HCT116 (cell line): ENCODE data around the gene COL21A1. TPM values are rescaled to one million over a fixed set of nuclear protein-coding genes. Genes with fewer than 3 reads are reported as not detected.

Experiments
- ATAC-seq: fragments of 200-7000 bp; cut with Tn5 transposase; 2 replicates; pipeline ENCODE4 v1.9.1; 2020; ENCODE audit warnings: mild to moderate bottlenecking, moderate library complexity
- BruUV-seq: library from RNA; stranded (reverse); fragments of 400-500 nt; replicated peaks from 2 replicates; lab custom pipeline; 2021; lab: Mats Ljungman, UMichigan
- CTCF ChIA-PET: fragments of 300-600 bp; sonication (Branson Sonifier 250); formaldehyde crosslinking; loops from one replicate; lab custom pipeline; 2021; ENCODE audit warnings: antibody characterized with exemption; lab: Charles Lee
- POLR2A ChIA-PET: fragments of 300-600, 350-600 bp; sonication (Branson Sonifier 250); formaldehyde crosslinking; loops from one replicate; lab custom pipeline; 2021; ENCODE audit warnings: antibody characterized with exemption; lab: Charles Lee
- RAD21 ChIA-PET, 2 experiments: fragments of 300-600 bp; sonication (Branson Sonifier 250); formaldehyde crosslinking; loops; one replicate each; lab custom pipeline; 2023; ENCODE audit warnings: low total read pairs in 2 of 2; ENCODE audit not compliant: uncharacterized antibody in 2 of 2, unreplicated experiment in 2 of 2, low non-redundant PET in 1 of 2; lab: Charles Lee
- DNase-seq: peaks from one replicate; pipeline ENCODE4 v3.0.0-alpha.2; 2010; ENCODE audit warnings: low read depth, low spot score
- H2AFZ ChIP-seq: fragments of 200-600 bp; shearing (Covaris generic), sonication (generic); 2 replicates; pipeline ENCODE4 v1.6.1; 2017; ENCODE audit warnings: low read depth, mixed run types, mixed read lengths, antibody characterized with exemption, low read length; ENCODE audit not compliant: poor library complexity, severe bottlenecking
- H3K27ac ChIP-seq: 2 replicates; pipeline ENCODE4 v1.5.1; 2012; ENCODE audit warnings: low read depth, low read length
- H3K27me3 ChIP-seq: fragments of 200-600 bp; sonication (generic); 2 replicates; pipeline ENCODE4 v1.6.1; 2016; ENCODE audit warnings: mixed run types, low read length, mixed read lengths; ENCODE audit not compliant: insufficient read depth
- H3K36me3 ChIP-seq, 2 experiments: fragments of 200-500 bp in 1 of 2; fragments of 200-600 bp in 1 of 2; sonication (Bioruptor generic) in 1 of 2; sonication (generic) in 1 of 2; 2 replicates each; pipeline versions ENCODE4 v1.5.1 to v1.6.1; 2014 to 2016; ENCODE audit warnings: low read length in 2 of 2, inconsistent platforms in 1 of 2, mixed read lengths in 1 of 2, mixed run types in 1 of 2; ENCODE audit not compliant: insufficient read depth in 2 of 2, control insufficient read depth in 1 of 2
- H3K4me1 ChIP-seq, 2 experiments: fragments of 200-600 bp in 1 of 2; sonication (generic) in 1 of 2; 2 replicates each; pipeline versions ENCODE4 v1.5.1 to v1.6.1; 2012 to 2017; ENCODE audit warnings: low read length in 2 of 2, inconsistent platforms in 1 of 2, mild to moderate bottlenecking in 1 of 2, mixed read lengths in 1 of 2, mixed run types in 1 of 2, moderate library complexity in 1 of 2; ENCODE audit not compliant: insufficient read depth in 2 of 2, control insufficient read depth in 1 of 2
- H3K4me2 ChIP-seq: fragments of 200-600 bp; sonication (generic); 2 replicates; pipeline ENCODE4 v1.6.1; 2017; ENCODE audit warnings: mixed run types, low read length, mixed read lengths
- H3K4me3 ChIP-seq, 2 experiments: fragments of 200-600 bp in 1 of 2; sonication (generic) in 1 of 2; replicated peaks in 1 of 2; 2 replicates each; pipeline ENCODE4 v1.5.1; 2011 to 2016; ENCODE audit warnings: low read length in 2 of 2, control low read depth in 1 of 2, low read depth in 1 of 2, mild to moderate bottlenecking in 1 of 2, mixed read lengths in 1 of 2, mixed run types in 1 of 2
- H3K79me2 ChIP-seq: fragments of 200-600 bp; sonication (generic); 2 replicates; pipeline ENCODE4 v1.6.1; 2017; ENCODE audit warnings: mild to moderate bottlenecking, mixed run types, low read length, moderate library complexity, mixed read lengths; ENCODE audit not compliant: insufficient read depth
- H3K9ac ChIP-seq: fragments of 200-600 bp; sonication (generic); 2 replicates; pipeline ENCODE4 v1.6.1; 2016; ENCODE audit warnings: low read length, mixed read lengths
- H3K9me2 ChIP-seq: fragments of 200-600 bp; sonication (generic), shearing (Covaris generic); 2 replicates; pipeline ENCODE4 v1.6.1; 2017; ENCODE audit warnings: mixed run types, mild to moderate bottlenecking, moderate library complexity; ENCODE audit not compliant: insufficient read depth
- H3K9me3 ChIP-seq, 2 experiments: fragments of 200-500 bp in 1 of 2; fragments of 200-600 bp in 1 of 2; sonication (Bioruptor generic) in 1 of 2; sonication (generic) in 1 of 2; 2 replicates each; pipeline ENCODE4 v1.6.1; 2014 to 2017; ENCODE audit warnings: low read length in 2 of 2, mixed read lengths in 2 of 2, inconsistent platforms in 1 of 2, low read depth in 1 of 2, mild to moderate bottlenecking in 1 of 2, mixed run types in 1 of 2, moderate library complexity in 1 of 2; ENCODE audit not compliant: control insufficient read depth in 1 of 2, insufficient read depth in 1 of 2
- H4K20me1 ChIP-seq: fragments of 200-600 bp; sonication (generic), shearing (Covaris generic); 2 replicates; pipeline ENCODE4 v1.6.1; 2017; ENCODE audit warnings: mixed run types, mild to moderate bottlenecking, moderate library complexity; ENCODE audit not compliant: insufficient read depth
- CBX3 ChIP-seq: IDR thresholded peaks from 2 replicates; pipeline ENCODE4 v1.6.1; 2012; ENCODE audit warnings: low read depth
- CEBPB ChIP-seq: IDR thresholded peaks from 2 replicates; pipeline ENCODE4 v1.6.1; 2012; ENCODE audit warnings: low read depth
- EGR1 ChIP-seq: IDR thresholded peaks from 2 replicates; pipeline ENCODE4 v1.6.1; 2012; ENCODE audit warnings: low read depth
- ELF1 ChIP-seq: IDR thresholded peaks from 2 replicates; pipeline ENCODE4 v1.6.1; 2012; ENCODE audit warnings: low read depth, borderline replicate concordance
- EZH2 ChIP-seq: fragments of 200-600 bp; sonication (generic); IDR thresholded peaks from 2 replicates; pipeline ENCODE4 v1.6.1; 2017; ENCODE audit warnings: antibody characterized with exemption, mixed run types
- EZH2phosphoT487 ChIP-seq: fragments of 200-600 bp; IDR thresholded peaks from 2 replicates; pipeline ENCODE4 v1.6.1; 2018; ENCODE audit warnings: antibody characterized with exemption, borderline replicate concordance
- FOSL1 ChIP-seq: IDR thresholded peaks from 2 replicates; pipeline ENCODE4 v1.6.1; 2012; ENCODE audit warnings: low read depth
- POLR2AphosphoS5 ChIP-seq: IDR thresholded peaks from 2 replicates; pipeline ENCODE4 v1.6.1; 2011; ENCODE audit warnings: mild to moderate bottlenecking, low read depth, low read length, moderate library complexity
- RAD21 ChIP-seq: IDR thresholded peaks from 2 replicates; pipeline ENCODE4 v1.6.1; 2012; ENCODE audit warnings: low read depth, mild to moderate bottlenecking
- SP1 ChIP-seq: IDR thresholded peaks from 2 replicates; pipeline ENCODE4 v1.6.1; 2012; ENCODE audit warnings: low read depth
- SRF ChIP-seq: IDR thresholded peaks from 2 replicates; pipeline ENCODE4 v1.6.1; 2012; ENCODE audit warnings: low read depth
- ZBTB33 ChIP-seq: IDR thresholded peaks from 2 replicates; pipeline ENCODE4 v1.6.1; 2011; ENCODE audit warnings: mild to moderate bottlenecking, low read length, moderate library complexity; ENCODE audit not compliant: insufficient replicate concordance; ENCODE audit errors: extremely low read depth
- ZFX ChIP-seq: fragments of 450-650 bp; IDR thresholded peaks from 2 replicates; pipeline ENCODE4 v1.6.1; 2017
- ZNF274 ChIP-seq: fragments of 200-500 bp; sonication (Bioruptor generic); IDR thresholded peaks from 2 replicates; pipeline ENCODE4 v1.6.1; 2014; ENCODE audit warnings: mild to moderate bottlenecking, low read depth, low read length, inconsistent platforms
- intact Hi-C: fragments of 100-400 bp; cut with micrococcal nuclease; formaldehyde crosslinking; loops from 2 replicates; pipeline ENCODE4 v1.10.0; 2022
- total RNA-seq: library from RNA; stranded (reverse); gene quantifications from one replicate; pipeline ENCODE4 v1.2.1, GENCODE V29; 2021; ENCODE audit not compliant: unreplicated experiment
- TF ChIP-seq, protein P1 (sequence below): IDR thresholded peaks from 2 replicates; pipeline ENCODE4 v1.6.1; 2012
- TF ChIP-seq, protein P2 (sequence below): IDR thresholded peaks from 2 replicates; pipeline ENCODE4 v1.6.1; 2012; ENCODE audit warnings: low read depth

Gene COL21A1
- total RNA-seq, 1 experiment from 2014 or later: not detected

GRCh38 chr6:56188429-56188828 lies 59.0 kb downstream of the COL21A1 start:
- DNase-seq (no peak), ATAC-seq (no peak)
- Histone ChIP-seq H3K4me2 (no peak overlapping the region), H3K36me3 (no peaks in the 10 kb centered on the region), H3K4me1 (no peaks in the 10 kb centered on the region), H2AFZ (no peak overlapping the region), H3K9me2 (no peaks in the 10 kb centered on the region), H3K4me3 (no peak overlapping the region), H4K20me1 (no peaks in the 10 kb centered on the region), H3K27me3 (no peaks in the 10 kb centered on the region), H3K27ac (no peak overlapping the region), H3K79me2 (no peaks in the 10 kb centered on the region), H3K9ac (no peak overlapping the region), H3K9me3 (no peaks in the 10 kb centered on the region)
- ChIA-PET CTCF (no interaction called here), POLR2A (no interaction called here), RAD21 (no interaction called here)
- intact Hi-C loops: no loop called here
- TF ChIP-seq CBX3 (no peak), ZNF274 (no peak), ELF1 (no peak), FOSL1 (no peak)
- no TSS peak for BruUV-seq

DNA sequence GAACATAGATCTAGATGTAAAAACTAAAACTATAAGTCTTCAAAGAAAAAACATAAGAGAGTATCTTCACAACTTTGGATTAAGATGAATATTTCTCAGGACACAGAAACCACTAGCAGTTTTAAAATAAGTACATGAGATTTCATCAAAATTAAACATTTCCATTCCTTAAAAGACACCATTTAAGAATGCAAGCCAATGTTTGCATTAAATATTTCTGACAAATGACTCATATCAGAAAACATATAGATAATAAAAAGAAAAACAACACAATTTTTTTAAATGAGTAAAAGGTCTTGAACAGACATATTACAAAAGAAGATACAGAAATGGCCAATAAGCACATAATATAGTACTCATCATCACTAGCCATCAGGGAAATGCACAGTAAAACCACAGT lies 59.7 kb downstream of the COL21A1 start:
- intact Hi-C loops: no loop called here
- no peak overlapping the region for H3K9ac ChIP-seq
- no peaks in the 10 kb centered on the region for H3K79me2 ChIP-seq
- ATAC-seq (no peak), DNase-seq (no peak)
- no peaks in the 10 kb centered on the region for H3K27me3 ChIP-seq
- no peak overlapping the region for H3K4me3 ChIP-seq
- H4K20me1 ChIP-seq: no peaks in the 10 kb centered on the region
- no peaks in the 10 kb centered on the region for H3K9me2 ChIP-seq
- POLR2A ChIA-PET: no interaction called here
- H3K27ac ChIP-seq: no peak overlapping the region
- H2AFZ ChIP-seq: no peak overlapping the region
- CTCF ChIA-PET: no interaction called here
- RAD21 ChIA-PET: no interaction called here
- H3K36me3 ChIP-seq: no peaks in the 10 kb centered on the region
- BruUV-seq: no TSS peak
- H3K4me2 ChIP-seq: no peak overlapping the region
- H3K9me3 ChIP-seq: no peaks in the 10 kb centered on the region
- no peaks in the 10 kb centered on the region for H3K4me1 ChIP-seq
- TF ChIP-seq ZBTB33 (no peak), CBX3 (no peak), EGR1 (no peak), CEBPB (no peak), POLR2AphosphoS5 (no peak), SP1 (no peak), ZFX (no peak), EZH2phosphoT487 (no peak), SRF (no peak), RAD21 (no peak), ELF1 (no peak), EZH2 (no peak)
- TF ChIP-seq, protein P1, sequence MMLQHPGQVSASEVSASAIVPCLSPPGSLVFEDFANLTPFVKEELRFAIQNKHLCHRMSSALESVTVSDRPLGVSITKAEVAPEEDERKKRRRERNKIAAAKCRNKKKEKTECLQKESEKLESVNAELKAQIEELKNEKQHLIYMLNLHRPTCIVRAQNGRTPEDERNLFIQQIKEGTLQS: no peak
- TF ChIP-seq, protein P2, sequence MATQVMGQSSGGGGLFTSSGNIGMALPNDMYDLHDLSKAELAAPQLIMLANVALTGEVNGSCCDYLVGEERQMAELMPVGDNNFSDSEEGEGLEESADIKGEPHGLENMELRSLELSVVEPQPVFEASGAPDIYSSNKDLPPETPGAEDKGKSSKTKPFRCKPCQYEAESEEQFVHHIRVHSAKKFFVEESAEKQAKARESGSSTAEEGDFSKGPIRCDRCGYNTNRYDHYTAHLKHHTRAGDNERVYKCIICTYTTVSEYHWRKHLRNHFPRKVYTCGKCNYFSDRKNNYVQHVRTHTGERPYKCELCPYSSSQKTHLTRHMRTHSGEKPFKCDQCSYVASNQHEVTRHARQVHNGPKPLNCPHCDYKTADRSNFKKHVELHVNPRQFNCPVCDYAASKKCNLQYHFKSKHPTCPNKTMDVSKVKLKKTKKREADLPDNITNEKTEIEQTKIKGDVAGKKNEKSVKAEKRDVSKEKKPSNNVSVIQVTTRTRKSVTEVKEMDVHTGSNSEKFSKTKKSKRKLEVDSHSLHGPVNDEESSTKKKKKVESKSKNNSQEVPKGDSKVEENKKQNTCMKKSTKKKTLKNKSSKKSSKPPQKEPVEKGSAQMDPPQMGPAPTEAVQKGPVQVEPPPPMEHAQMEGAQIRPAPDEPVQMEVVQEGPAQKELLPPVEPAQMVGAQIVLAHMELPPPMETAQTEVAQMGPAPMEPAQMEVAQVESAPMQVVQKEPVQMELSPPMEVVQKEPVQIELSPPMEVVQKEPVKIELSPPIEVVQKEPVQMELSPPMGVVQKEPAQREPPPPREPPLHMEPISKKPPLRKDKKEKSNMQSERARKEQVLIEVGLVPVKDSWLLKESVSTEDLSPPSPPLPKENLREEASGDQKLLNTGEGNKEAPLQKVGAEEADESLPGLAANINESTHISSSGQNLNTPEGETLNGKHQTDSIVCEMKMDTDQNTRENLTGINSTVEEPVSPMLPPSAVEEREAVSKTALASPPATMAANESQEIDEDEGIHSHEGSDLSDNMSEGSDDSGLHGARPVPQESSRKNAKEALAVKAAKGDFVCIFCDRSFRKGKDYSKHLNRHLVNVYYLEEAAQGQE: no peak
